Epithelial cell of prostate (primary cell): ENCODE measurements around the gene JAG1.

Experiments used
- DNase-seq: peaks from one replicate; pipeline ENCODE4 v3.0.0-alpha.2; 2011; ENCODE audit warnings: low read depth, low spot score
- H3K27ac ChIP-seq: fragments of 450-650 bp; 2 replicates; pipeline ENCODE4 v1.5.1; 2017; ENCODE audit warnings: mild to moderate bottlenecking

Gene JAG1

GRCh38 chr20:10641893-10642292 is 31.9 kb downstream of the JAG1 start:
- DNase-seq, result no peak
- peak overlapping the region; percentile 80 for H3K27ac ChIP-seq

GRCh38 chr20:10641467-10641866 is 32.3 kb downstream of the JAG1 start:
- no peak for DNase-seq
- peak overlapping the region; percentile 80 for H3K27ac ChIP-seq

DNA sequence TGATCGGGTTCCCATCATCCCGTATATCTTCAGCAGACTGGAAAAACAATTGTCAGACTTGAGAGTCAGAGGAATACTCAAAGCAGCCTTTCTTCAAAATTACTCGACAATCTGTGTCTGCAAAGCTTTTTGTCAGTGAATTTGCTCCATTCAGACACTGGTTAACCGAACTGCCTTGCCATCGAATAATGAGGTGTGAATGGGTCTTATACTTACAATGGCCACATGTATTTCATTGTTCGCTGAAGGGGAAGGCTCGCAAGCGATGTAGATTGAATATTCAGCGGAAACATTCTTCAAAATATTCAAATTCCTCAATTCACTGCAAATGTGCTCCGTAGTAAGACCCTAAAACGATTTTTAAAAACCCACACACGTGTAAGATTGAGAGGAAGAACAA is 32.9 kb downstream of the JAG1 start:
- peak overlapping the region; percentile 80 for H3K27ac ChIP-seq
- DNase-seq, result no peak

DNA sequence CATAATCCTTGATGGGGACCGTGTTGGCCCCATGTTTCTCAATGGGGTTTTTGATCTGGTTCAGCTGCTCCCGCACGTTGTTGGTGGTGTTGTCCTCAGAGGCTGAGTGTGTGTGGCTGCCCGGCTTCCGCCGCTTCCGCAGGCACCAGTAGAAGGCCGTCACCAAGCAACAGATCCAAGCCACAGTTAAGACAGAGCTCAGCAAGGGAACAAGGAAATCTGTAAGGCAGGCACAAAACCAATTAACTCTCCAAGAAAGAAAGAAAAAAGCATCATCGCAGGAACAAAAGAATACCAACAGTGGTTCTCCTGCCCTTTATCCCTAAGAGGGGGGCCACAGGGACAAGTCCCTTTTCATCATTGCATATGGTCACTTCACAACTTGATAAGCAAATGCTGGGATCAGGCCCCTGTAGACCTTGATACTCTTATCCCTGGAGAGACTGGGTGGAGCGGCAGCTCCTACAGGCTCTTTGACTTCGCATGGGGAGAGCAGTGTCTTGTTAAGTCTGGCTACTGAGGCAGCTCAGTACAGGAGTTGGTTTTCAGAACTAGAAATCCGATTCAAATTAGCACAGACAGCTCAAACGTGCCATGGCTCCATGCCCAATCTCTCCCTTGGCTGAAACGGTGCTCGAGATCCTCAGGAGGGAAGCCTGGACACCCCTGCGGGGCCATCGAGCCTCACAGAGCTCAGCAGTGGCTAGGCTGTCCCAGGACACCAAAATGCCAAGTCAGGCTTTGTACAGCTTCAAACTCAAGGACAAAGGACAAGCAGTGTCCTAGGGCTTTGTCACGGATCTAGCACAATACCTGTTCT is 33.9 kb downstream of the JAG1 start:
- H3K27ac ChIP-seq, result peak overlapping the region; percentile 80
- DNase-seq, result no peak

- DNase-seq, result no peak
- peak overlapping the region; percentile 80 for H3K27ac ChIP-seq
Observed at GRCh38 chr20:10639077-10639736, 34.6 kb downstream of the JAG1 start.

GRCh38 chr20:10637563-10637962 is 36.2 kb downstream of the JAG1 start:
- no peak for DNase-seq
- peak overlapping the region; percentile 80 for H3K27ac ChIP-seq

DNA sequence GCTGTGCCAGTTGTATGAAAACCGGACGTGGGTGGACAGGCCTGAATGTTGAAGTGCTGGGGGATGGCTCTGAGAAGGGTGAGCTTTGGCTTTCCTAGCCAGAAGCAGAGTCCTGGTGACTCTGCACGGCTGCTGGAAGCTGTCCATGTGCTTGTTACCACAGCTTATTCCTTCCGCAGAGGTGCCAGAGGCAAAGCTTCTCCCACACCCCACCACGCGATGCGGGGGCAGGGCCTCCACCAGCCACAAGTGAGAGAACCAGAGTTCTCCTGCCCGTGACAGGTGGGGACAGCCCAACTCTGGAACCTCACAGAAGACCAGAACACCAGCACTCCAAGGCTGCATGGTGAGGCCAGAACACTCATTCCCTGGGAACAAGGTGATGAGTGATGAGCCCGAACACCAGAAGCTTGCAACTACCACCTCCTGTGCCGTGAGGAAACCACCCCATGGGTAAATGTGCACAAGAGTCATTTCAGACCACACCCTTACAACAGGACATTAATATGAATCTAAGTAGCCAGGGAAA is 36.7 kb downstream of the JAG1 start:
- H3K27ac ChIP-seq, result peak overlapping the region; percentile 80
- no peak for DNase-seq

DNA sequence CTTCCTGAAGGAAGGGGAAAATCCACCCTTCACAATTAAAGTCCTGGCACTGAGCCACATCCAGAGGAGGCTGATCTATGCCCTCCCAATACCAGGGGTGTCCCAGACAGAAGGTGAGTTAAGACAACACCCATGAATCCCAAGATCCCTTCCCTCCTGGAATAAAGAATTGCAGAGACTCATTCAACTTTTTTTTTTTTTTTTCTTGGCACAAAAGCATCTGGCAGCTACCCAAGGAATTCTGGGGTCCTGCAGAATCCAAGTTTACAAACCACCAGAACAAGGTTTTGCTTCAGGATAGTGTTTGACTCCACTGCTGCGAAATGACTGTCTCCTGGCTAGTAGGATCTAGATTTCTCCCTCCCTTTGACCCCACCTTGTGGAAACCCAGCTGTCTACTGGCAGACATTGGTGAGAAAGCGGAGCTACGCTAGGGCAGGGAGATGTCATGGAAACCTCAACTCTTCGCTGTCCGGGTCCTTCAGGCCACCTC is 37.4 kb downstream of the JAG1 start:
- no peak for DNase-seq
- H3K27ac ChIP-seq, result peak overlapping the region; percentile 80

- H3K27ac ChIP-seq, result peak overlapping the region; percentile 80
- DNase-seq, result no peak
Observed at GRCh38 chr20:10635476-10636208, 38.2 kb downstream of the JAG1 start.

GRCh38 chr20:10634683-10635411 is 39.0 kb downstream of the JAG1 start:
- H3K27ac ChIP-seq, result peak overlapping the region; percentile 80
- no peak for DNase-seq

DNA sequence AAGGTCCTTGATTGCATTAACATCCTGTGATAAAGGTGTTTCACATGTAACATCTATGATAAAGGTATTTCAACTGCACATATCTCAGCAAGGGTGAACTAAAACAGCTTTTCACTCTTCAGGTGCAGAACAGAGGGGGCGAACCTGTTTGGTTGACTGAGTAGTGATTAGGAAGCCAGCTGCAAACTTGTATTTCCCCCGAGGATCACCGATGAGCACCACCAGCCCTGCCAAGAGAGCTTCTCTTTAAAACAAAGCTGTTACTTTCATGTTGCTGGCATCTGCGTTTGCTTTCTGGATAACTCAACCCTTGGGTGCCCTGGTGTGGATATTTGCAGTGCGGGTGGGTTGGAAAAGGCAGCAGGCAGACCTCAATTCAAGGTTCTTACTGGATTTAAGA is 39.6 kb downstream of the JAG1 start:
- H3K27ac ChIP-seq, result peak overlapping the region; percentile 80
- no peak for DNase-seq

DNA sequence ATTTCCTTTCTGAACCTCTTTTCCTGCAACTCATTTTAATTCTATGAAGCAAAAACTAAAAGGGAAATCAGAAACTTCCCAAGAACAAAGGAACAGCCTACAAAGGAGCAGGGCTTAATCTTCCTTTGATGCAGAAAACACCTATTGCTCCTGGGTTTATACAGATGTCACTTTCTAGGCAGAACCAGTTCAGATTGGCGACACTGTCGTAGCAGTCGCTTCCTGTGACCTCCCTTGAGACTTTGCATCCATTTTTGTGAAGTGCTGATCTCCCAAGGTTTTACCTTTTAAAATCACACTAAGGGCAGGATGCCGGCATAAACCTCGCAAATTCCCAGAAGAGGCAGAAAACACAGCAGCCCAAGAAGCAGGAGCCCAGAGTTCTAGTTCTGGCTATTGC is 40.1 kb downstream of the JAG1 start:
- DNase-seq, result no peak
- peak overlapping the region; percentile 80 for H3K27ac ChIP-seq

GRCh38 chr20:10632721-10633509 is 40.9 kb downstream of the JAG1 start:
- peak overlapping the region; percentile 80 for H3K27ac ChIP-seq
- DNase-seq, result no peak

DNA sequence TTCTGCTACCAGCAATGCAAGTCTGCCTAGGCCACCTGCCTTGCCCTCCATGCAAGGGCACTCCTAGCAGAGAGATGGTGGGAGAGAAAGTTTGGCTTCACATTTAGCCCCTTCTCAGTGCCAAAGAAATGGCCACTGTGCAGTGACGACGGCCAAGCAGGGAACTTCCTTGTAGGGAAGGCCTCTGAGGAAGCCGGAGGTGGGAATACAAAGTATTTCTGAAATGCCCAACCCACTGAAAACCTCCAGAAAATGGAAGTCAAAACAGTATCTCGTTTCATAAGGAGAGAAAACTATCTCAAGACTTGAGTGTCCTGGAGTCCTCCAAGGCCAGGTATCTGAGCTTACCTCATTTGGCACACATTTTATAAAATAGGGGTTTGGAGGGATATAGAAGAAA is 42.7 kb downstream of the JAG1 start:
- DNase-seq, result no peak
- H3K27ac ChIP-seq, result no peak overlapping the region

GRCh38 chr20:10629946-10630650 is 43.7 kb downstream of the JAG1 start:
- H3K27ac ChIP-seq, result no peak overlapping the region
- no peak for DNase-seq

- peak overlapping the region; percentile 10 for H3K27ac ChIP-seq
- no peak for DNase-seq
Observed at GRCh38 chr20:10626896-10627295, 46.9 kb downstream of the JAG1 start.

- no peak overlapping the region for H3K27ac ChIP-seq
- DNase-seq, result no peak
Observed at GRCh38 chr20:10625641-10626040, 48.2 kb downstream of the JAG1 start.

GRCh38 chr20:10622657-10623418 is 51.0 kb downstream of the JAG1 start:
- H3K27ac ChIP-seq, result no peak overlapping the region
- no peak for DNase-seq
